Karpas-422 (cell line): ENCODE results near the gene BCAP29. TPM values are rescaled to one million over a fixed set of nuclear protein-coding genes. Genes with fewer than 3 reads are reported as not detected.

Experiments used
- DNase-seq: peaks from one replicate; pipeline ENCODE4 v3.0.0-alpha.2; 2015
- H2AFZ ChIP-seq: fragments of 200-600 bp; sonication (generic); 2 replicates; pipeline ENCODE4 v1.6.1; 2014; ENCODE audit warnings: antibody characterized with exemption, low read length, mixed read lengths
- H3K27ac ChIP-seq: fragments of 200-600 bp; sonication (generic); 2 replicates; pipeline ENCODE4 v1.5.1; 2014; ENCODE audit warnings: mild to moderate bottlenecking, low read length, moderate library complexity
- H3K27me3 ChIP-seq: fragments of 200-600 bp; sonication (generic); 2 replicates; pipeline ENCODE4 v1.6.1; 2014; ENCODE audit warnings: low read length, mixed read lengths
- H3K36me3 ChIP-seq: fragments of 200-600 bp; sonication (generic); 2 replicates; pipeline ENCODE4 v1.6.1; 2014; ENCODE audit warnings: low read length, mixed read lengths; ENCODE audit not compliant: insufficient read depth
- H3K4me1 ChIP-seq: fragments of 200-600 bp; sonication (generic); 2 replicates; pipeline ENCODE4 v1.6.1; 2014; ENCODE audit warnings: mild to moderate bottlenecking, low read length, mixed read lengths
- H3K4me2 ChIP-seq: fragments of 200-600 bp; sonication (generic); 2 replicates; pipeline ENCODE4 v1.6.1; 2014; ENCODE audit warnings: low read length, low read depth, mild to moderate bottlenecking; ENCODE audit not compliant: poor library complexity, severe bottlenecking
- H3K4me3 ChIP-seq: fragments of 200-600 bp; sonication (generic); 2 replicates; pipeline ENCODE4 v1.5.1; 2014; ENCODE audit warnings: mild to moderate bottlenecking, antibody characterized with exemption, low read length, mixed read lengths
- H3K79me2 ChIP-seq: fragments of 200-600 bp; sonication (generic); 2 replicates; pipeline ENCODE4 v1.6.1; 2014; ENCODE audit warnings: mild to moderate bottlenecking, low read length, mixed read lengths
- H3K9ac ChIP-seq: fragments of 200-600 bp; sonication (generic); 2 replicates; pipeline ENCODE4 v1.6.0; 2014; ENCODE audit warnings: low read length
- H3K9me2 ChIP-seq: fragments of 200-600 bp; sonication (generic), shearing (Covaris generic); replicated peaks from 2 replicates; pipeline ENCODE4 v1.6.0; 2014; ENCODE audit warnings: mild to moderate bottlenecking, low read length, moderate library complexity; ENCODE audit not compliant: insufficient read depth
- H3K9me3 ChIP-seq: fragments of 300-700, 200-600 bp; sonication (generic); 2 replicates; pipeline ENCODE4 v1.6.1; 2014; ENCODE audit warnings: low read length, mixed read lengths
- H4K20me1 ChIP-seq: fragments of 200-600 bp; sonication (generic); 2 replicates; pipeline ENCODE4 v1.6.1; 2014; ENCODE audit warnings: mild to moderate bottlenecking, antibody characterized with exemption, low read length, low read depth; ENCODE audit not compliant: insufficient read depth
- small RNA-seq: library from RNA; depleted of rRNA; stranded (forward); fragments of <200 nt; gene quantifications from one replicate; pipeline ENCODE3, GENCODE V24; 2014
- total RNA-seq: library from RNA; depleted of rRNA; stranded (reverse); fragments of >200 nt; shearing (Covaris generic); gene quantifications from 2 replicates; pipeline ENCODE4 v1.2.3, GENCODE V29; 2014; ENCODE audit warnings: low replicate concordance; rRNA removed

Gene BCAP29
- total RNA-seq, 1 experiment from 2014 or later, result 116 TPM

- no peak overlapping the region for H3K4me3 ChIP-seq
- H3K9ac ChIP-seq, result no peak overlapping the region
- H3K9me3 ChIP-seq, result no peaks in the 10 kb centered on the region
- no peak overlapping the region for H2AFZ ChIP-seq
- H3K27me3 ChIP-seq, result no peaks in the 10 kb centered on the region; the same call in 1 of the 2 replicates
- H3K79me2 ChIP-seq, result no peaks in the 10 kb centered on the region
- H4K20me1 ChIP-seq, result no peaks in the 10 kb centered on the region
- no peak overlapping the region for H3K27ac ChIP-seq
- no peak for DNase-seq
- H3K4me1 ChIP-seq, result no peaks in the 10 kb centered on the region
- no peak overlapping the region for H3K4me2 ChIP-seq
- H3K36me3 ChIP-seq, result no peaks in the 10 kb centered on the region
- no peaks in the 10 kb centered on the region for H3K9me2 ChIP-seq
Measured at GRCh38 chr7:107668296-107668695, 88.2 kb downstream of the BCAP29 start.

Small RNAs within 50 kb of the gene (small RNA-seq; reads per million reads assigned to genes)
- gene BANF1P5 (not detected), gene RF01233 (not detected)

Other genes starting within 250 kb of the BCAP29 start
- not detected in 2 replicates for gene GPR22, start 110.2 kb upstream of the BCAP29 start, total RNA-seq
- gene COG5, start 16.3 kb upstream of the BCAP29 start, total RNA-seq, result 56.1 and 78.0 TPM in 2 replicates
- gene DUS4L, start 16.3 kb upstream of the BCAP29 start, total RNA-seq, result 24.4 and 26.5 TPM in 2 replicates
- 0.04 and 0.19 TPM in 2 replicates for gene SLC26A4, start 80.6 kb downstream of the BCAP29 start, total RNA-seq
- 28.3 and 35.0 TPM in 2 replicates for gene CBLL1, start 163.9 kb downstream of the BCAP29 start, total RNA-seq
- gene SLC26A3, start 223.0 kb downstream of the BCAP29 start, total RNA-seq, result not detected in 2 replicates